ENCODE measurements around the gene GNG2. TPM values are rescaled to one million over a fixed set of nuclear protein-coding genes. Genes with fewer than 3 reads are reported as not detected.

GNG2 gene
- total and polyA plus RNA-seq, 10 of the 15 experiments (the other 5 are each of a cell fraction or from before 2014, with no cell fraction given): 31.6 to 114 (median 66.4) TPM

GRCh38 chr14:51884086-51884927, 23.9 kb downstream of the GNG2 start (continued):
- no peak for TF ChIP-seq SUPT20H (IDR thresholded peaks at IDR 0.05; ENCODE audit: borderline replicate concordance, control insufficient read depth, low read depth, low read length)
- TF ChIP-seq MYC (IDR thresholded peaks at IDR 0.05; ENCODE audit: insufficient read depth, insufficient read length, insufficient replicate concordance, low read length, severe bottlenecking): no peak
- peak; percentile 43; the same call in 1 of the 2 replicates for TF ChIP-seq RB1 (IDR thresholded peaks at IDR 0.05; ENCODE audit: borderline replicate concordance)
- TF ChIP-seq TARDBP (IDR thresholded peaks at IDR 0.05; ENCODE audit: borderline replicate concordance): no peak
- TF ChIP-seq PML (IDR thresholded peaks at IDR 0.05; ENCODE audit: low read length): no peak
- TF ChIP-seq SPI1 (IDR thresholded peaks at IDR 0.05; ENCODE audit: borderline replicate concordance, insufficient read depth, low read depth, low read length): peak; percentile 21; the same call in 1 of the 2 replicates
- peak; percentile 76 for TF ChIP-seq MXI1 (IDR thresholded peaks at IDR 0.05; ENCODE audit: low read depth, low read length)
- no peak for TF ChIP-seq SIN3A (IDR thresholded peaks at IDR 0.05; ENCODE audit: low read depth, low read length)
- no peak for TF ChIP-seq GATAD2B (conservative IDR thresholded peaks at IDR 0.05; ENCODE audit: low read depth)
- TF ChIP-seq PBX3 (IDR thresholded peaks at IDR 0.05; ENCODE audit: insufficient replicate concordance, low read depth, low read length): peak; percentile 32
- 0 out of 2 replicates have a peak, but pooled peaks have one; percentile 26 for TF ChIP-seq TCF12 (IDR thresholded peaks at IDR 0.05; ENCODE audit: low read depth, low read length)
- TF ChIP-seq CREB1 (IDR thresholded peaks at IDR 0.05; ENCODE audit: low read depth): peak; percentile 56
- no peak for TF ChIP-seq RAD21 (IDR thresholded peaks at IDR 0.05; ENCODE audit: insufficient read depth, low read depth, low read length)
- TF ChIP-seq HDGF (IDR thresholded peaks at IDR 0.05): no peak
- no peak; the same call in 1 of the 2 replicates for TF ChIP-seq MAX (IDR thresholded peaks at IDR 0.05; ENCODE audit: low read depth, low read length)
- no peak for TF ChIP-seq KLF5 (IDR thresholded peaks at IDR 0.05; ENCODE audit: partially characterized antibody)
- TF ChIP-seq CBX3 (IDR thresholded peaks at IDR 0.05; ENCODE audit: borderline replicate concordance, low read depth): no peak
- TF ChIP-seq POLR2AphosphoS2 (IDR thresholded peaks at IDR 0.05; ENCODE audit: low read depth, low read length): no peak
- no peak for TF ChIP-seq TBL1XR1 (IDR thresholded peaks at IDR 0.05; ENCODE audit: low read depth, low read length)
- TF ChIP-seq NFIC (IDR thresholded peaks at IDR 0.05; ENCODE audit: low read depth, low read length): peak; percentile 38; the same call in 1 of the 2 replicates
- TF ChIP-seq EZH2 (IDR thresholded peaks at IDR 0.05; ENCODE audit: borderline replicate concordance, control insufficient read depth, low read depth, low read length): no peak
- TF ChIP-seq RCOR1 (conservative IDR thresholded peaks at IDR 0.05; ENCODE audit: low read depth, low read length): no peak
- TF ChIP-seq TCF3 (IDR thresholded peaks at IDR 0.05; ENCODE audit: borderline replicate concordance, insufficient read depth, low read depth, low read length): no peak
- TF ChIP-seq RELA (IDR thresholded peaks at IDR 0.05; ENCODE audit: borderline replicate concordance, partially characterized antibody): no peak
- TF ChIP-seq IRF4 (IDR thresholded peaks at IDR 0.05; ENCODE audit: low read depth, low read length): no peak
- TF ChIP-seq MTA2 (IDR thresholded peaks at IDR 0.05; ENCODE audit: low read depth): peak; percentile 87
- TF ChIP-seq POLR2AphosphoS5 (IDR thresholded peaks at IDR 0.05; ENCODE audit: low read length): 0 out of 2 replicates have a peak, but pooled peaks have one; percentile 48
- TF ChIP-seq HCFC1 (IDR thresholded peaks at IDR 0.05; ENCODE audit: low read length): no peak
- TF ChIP-seq SUZ12 (IDR thresholded peaks at IDR 0.05; ENCODE audit: unreplicated experiment): no peak
